GM18907 (cell line): ENCODE data around the gene SNX33.
"Not testable (repeated sequence)": the region's sequence is repeated elsewhere in the genome, so short reads cannot be mapped to it uniquely, and the experiment has no call there.

Experiments
- ATAC-seq: cut with Tn5 transposase; IDR thresholded peaks from one replicate; pipeline ENCODE4 v1.9.1; 2021; ENCODE audit warnings: mild to moderate bottlenecking, moderate library complexity; ENCODE audit not compliant: unreplicated experiment

SNX33 gene

GRCh38 chr15:75659928-75660645, 12.4 kb downstream of the SNX33 start:
- no peak for ATAC-seq

GRCh38 chr15:75661100-75661755, 13.5 kb downstream of the SNX33 start:
- no peak for ATAC-seq

DNA sequence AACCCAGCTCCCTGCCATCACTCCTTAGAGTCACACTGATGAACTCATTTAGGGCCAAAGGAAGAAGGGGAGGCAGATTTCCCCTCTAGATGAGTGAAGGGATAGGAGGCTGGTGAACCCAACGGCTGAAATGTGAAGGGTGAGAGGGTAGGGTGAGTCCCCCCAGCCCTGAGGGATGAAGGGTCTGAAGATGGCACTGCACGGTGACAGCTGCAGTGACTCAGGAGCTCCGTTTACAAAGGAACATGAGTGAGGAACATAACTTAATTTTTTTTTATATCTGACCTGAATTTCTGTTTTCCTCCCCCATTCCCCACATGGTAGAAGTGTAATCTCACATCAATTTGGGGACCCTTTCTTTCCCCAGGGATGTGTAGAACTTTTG, 14.0 kb downstream of the SNX33 start:
- no peak for ATAC-seq

DNA sequence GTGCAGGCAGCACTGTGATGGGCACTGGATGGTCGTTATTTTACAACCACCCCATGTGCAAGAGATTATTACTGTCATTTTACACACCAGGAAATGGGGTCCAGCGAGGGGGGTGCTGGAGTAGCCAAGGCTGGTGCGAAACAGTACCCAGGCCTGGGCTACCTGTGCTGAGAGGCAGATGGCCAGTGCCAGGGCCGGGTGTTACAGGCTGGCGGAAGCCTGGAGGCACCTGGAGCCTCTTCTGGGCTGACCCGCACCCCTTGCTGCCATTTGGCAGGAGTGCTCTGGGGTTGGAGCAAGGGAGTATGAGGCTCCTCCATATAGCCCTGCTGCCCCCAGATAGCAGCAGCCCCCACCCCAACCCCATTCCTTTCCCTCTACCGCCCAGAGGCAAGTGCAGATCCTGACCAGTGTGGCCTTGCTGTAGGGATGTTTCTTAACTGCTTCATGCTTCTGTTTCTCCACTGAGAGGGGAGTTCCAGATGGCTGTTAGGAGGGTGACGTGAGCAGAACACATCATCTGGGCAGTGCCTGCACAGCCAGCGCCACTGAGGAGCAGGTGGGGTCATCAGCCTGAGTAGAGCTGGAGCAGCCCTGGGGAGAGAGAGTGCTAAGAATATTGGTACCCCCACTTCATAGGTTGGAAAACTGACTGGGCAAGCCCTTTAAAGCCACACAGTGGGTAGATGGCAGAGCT, 15.3 kb downstream of the SNX33 start:
- no peak for ATAC-seq

- no peak for ATAC-seq
Observed at GRCh38 chr15:75663931-75664421, 16.3 kb downstream of the SNX33 start.

- ATAC-seq, result no peak
Observed at GRCh38 chr15:75666823-75667501, 19.2 kb downstream of the SNX33 start.

GRCh38 chr15:75669191-75669878, 21.6 kb downstream of the SNX33 start:
- ATAC-seq, result no peak

DNA sequence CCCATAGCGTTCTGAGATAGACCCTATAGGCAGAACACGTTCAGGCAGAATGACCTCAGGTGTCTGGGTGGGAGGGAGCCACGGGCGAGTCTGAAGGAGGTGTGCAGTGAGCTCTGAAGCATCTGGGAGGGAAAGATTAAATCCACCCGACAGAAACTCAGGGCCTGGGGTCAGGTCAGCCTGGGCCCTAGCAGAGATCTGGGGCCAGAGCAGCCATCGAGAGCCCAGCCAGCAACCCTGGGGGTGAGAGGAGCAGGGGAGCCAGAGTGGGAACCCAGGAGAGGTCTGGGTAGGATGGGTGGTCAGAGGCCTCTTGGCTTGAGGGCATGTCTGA, 22.1 kb downstream of the SNX33 start:
- no peak for ATAC-seq

DNA sequence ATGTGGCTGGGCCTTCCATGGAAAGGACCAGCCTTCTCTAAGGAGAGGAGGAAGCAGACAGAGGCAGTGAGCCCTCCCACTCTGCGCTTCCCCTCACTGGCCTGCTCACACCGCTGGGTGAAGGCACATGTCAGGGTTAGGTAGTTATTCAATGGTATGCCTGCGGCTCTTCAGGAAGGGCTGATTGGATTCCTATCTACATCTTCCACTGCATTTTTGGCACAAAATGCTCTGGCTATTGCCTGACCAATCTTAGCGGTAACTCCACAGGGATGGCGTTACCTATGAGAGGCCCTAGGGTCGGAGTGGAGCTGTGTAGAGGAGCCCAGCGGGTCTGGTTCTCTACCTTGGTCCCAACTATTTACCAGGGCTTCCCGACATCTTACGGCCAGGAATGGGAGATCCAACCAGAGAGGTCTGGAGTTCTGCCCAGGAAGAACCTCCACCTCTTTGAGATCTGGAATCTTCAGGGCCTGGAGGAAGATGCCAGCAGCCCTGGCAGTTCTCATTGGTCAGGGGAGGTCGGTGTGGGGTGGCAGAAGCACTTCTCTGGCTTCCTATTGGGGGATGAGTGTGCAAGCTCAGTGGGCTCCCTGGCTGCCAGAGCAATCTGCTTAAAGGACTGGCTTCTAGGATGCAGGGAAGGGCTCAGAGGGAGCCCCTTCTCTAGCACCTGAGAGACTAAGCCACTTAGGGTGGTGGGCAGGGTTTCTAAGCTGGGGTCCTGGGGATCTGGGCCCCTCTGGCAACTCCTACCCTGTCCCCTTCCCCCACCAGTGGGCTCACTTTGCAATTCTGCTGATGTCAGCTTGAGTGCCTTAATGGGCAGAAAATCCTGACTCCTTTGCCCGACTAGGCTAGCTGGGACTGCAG, 24.3 kb downstream of the SNX33 start:
- no peak for ATAC-seq

DNA sequence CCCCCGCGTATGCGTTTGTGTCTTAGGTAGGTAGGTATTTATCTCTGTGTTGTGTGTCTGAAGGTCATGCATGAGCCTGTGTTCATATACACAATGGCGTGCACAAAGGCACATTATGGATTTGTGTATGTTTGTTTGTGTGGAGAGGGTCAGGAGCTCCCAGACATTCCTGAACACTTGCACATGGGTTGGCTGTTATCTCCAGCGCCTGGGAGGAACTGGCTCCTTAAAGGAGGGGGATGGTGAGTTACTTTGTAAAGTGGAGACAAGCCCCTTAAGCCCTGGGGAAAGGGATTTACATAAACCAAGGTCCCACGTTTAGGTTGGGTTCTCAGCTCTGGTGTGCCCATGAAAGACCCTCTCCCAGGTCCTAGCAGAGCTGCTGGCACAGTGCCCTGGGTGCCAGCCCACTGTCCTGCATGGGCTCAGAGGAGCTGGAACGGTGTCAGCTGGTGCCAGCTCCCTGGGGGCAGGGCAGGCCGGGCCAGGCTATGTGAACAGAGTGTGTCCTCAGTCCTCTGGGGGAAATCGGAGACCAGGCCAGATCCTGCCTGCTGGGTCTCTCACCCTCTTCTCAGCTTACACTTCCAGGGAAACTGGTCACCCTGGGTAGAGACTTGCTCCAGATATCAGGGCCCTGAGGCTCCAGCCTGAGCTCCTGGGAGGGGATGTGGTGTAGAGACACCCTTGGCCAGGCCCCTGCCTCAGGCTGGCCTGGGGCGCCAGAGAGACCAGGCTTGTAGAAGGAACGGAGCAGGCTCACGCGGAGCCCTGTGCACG, 25.1 kb downstream of the SNX33 start:
- ATAC-seq, result no peak

GRCh38 chr15:75673426-75674235, 25.9 kb downstream of the SNX33 start:
- ATAC-seq, result no peak

- ATAC-seq, result no peak
Observed at GRCh38 chr15:75674366-75674765, 26.7 kb downstream of the SNX33 start.

DNA sequence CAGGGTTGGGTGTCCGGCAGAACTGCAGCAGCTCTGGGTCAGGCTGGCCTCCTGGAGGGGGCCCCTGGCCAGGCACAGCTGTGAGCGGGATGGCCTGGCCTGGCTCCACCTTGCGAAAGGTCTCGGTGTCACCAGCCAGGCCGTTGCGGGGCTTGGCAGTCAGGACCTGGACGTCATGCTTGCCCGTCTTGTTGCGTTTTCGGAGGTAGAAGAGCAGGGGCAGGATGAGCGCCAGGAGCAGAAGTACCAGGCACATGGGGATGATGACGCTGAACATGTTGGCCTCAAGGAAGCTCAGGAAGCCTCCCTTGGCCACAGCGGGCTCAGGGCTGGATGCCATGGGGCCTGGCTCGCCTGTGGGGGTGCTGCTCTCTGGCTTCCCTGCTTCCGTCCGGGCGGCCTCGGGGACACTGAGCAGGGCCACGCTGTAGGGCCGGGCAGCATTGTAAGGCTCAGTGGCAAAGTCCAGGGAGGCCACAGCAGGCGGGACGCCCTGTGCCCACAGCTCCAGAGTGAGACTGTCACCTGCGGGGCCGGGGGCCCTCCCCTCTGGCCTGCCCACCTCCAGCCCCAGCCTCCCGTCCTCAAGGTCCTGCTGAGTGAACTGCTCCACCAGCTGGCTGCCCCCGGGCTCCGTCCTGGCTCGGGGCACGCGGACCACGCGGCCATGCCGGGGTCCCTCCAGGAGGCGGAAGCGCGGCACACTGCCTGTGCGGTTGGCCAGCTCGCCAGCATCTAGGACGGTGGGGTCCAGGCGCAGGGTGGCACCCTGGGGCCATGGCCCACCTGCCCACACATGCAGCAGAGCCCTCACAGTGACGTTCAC, 28.1 kb downstream of the SNX33 start:
- ATAC-seq, result no peak

- no peak for ATAC-seq
Observed at GRCh38 chr15:75676688-75677464, 29.2 kb downstream of the SNX33 start.

DNA sequence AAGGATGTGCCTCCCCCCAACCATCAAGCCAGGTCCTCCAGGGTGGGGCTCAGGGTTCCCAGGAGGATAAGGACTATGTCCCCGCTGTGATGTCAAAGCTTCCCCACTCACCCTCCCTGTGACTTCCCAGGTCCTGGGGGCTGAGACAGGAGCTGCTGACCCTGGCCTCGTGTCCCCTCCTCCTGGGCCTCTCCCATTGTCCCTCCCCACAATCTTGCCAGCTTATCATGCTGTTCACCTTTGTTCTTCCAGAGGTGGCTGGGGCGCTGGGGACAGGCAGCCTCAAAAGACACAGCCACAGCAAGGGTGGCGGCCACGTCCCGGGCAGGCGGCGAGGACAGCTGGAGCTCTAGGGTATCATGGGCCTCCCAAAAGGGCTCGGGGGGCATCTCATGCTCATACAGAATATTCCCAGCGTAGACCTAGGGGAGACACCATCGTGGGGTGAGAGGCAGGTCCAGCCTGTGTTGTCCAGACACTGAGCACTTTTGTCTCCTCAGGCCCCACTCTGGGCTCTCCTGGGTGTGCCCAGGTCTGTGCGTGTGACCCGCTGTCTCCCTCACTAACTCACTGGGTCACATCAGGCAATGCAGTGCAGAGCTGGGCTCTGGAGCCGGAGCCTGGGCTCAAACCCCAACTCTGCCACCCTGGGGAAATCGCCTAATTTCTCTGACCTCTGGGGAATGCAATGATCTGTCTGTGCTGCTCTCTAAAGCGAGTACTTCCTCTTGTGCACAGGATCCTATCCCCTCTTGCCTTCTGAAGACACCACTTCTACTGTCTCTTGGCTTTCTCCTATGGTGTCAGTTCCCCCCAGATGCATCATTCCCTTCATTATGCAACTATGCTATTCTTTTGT, 30.0 kb downstream of the SNX33 start:
- ATAC-seq, result no peak

DNA sequence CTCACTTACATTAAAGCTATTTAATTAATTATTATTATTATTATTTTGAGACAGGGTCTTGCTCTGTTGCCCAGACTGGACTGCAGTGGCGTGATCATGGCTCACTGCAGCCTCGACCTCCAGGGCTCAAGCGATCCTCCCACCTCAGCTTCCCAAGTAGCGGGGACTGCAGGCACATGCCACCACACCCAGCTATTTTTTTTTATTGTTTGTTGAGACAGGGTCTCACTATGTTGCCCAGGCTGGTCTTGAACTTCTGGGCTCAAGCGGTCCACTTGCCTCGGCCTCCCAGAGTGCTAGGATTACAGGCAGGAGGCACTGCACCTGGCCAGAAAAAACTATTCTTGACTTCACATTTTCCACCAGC, 30.6 kb downstream of the SNX33 start:
- ATAC-seq, result not testable (repeated sequence)
